H1 (cell line): Measurements from ENCODE around the gene MSL3B.

Experiments
- CTCF ChIA-PET: fragments of 300-600 bp; sonication (Branson Sonifier 250); formaldehyde crosslinking; loops from one replicate; lab custom pipeline; 2021; ENCODE audit not compliant: partially characterized antibody; lab: Charles Lee
- POLR2A ChIA-PET: fragments of 300-600 bp; sonication (Branson Sonifier 250); formaldehyde crosslinking; loops from one replicate; lab custom pipeline; 2021; ENCODE audit warnings: inconsistent platforms; ENCODE audit not compliant: partially characterized antibody; lab: Charles Lee
- DNase-seq, 2 experiments: peaks; one replicate each; pipeline versions ENCODE4 v3.0.0 to v3.0.0-alpha.2; 2010 to 2022; ENCODE audit warnings: low spot score in 2 of 2, low read depth in 1 of 2, mixed read lengths in 1 of 2
- FAIRE-seq: peaks from 2 replicates; lab custom pipeline; 2011; peaks lifted over from hg19 to GRCh38; lab: Jason Lieb, UNC
- H2AFZ ChIP-seq: 2 replicates; pipeline ENCODE4 v1.8.1; 2012; ENCODE audit warnings: low read length, inconsistent platforms
- H2AK5ac ChIP-seq: 2 replicates; pipeline ENCODE4 v1.6.1; 2013; ENCODE audit warnings: low read depth, low read length
- H2BK120ac ChIP-seq: replicated peaks from 2 replicates; pipeline ENCODE3; 2013; ENCODE audit warnings: low read depth, low read length, inconsistent platforms
- H2BK12ac ChIP-seq: 2 replicates; pipeline ENCODE4 v1.6.1; 2013; ENCODE audit warnings: low read depth, low read length
- H2BK15ac ChIP-seq: 2 replicates; pipeline ENCODE4 v1.6.1; 2013; ENCODE audit warnings: low read length
- H2BK20ac ChIP-seq: 2 replicates; pipeline ENCODE4 v1.6.1; 2013; ENCODE audit warnings: low read length
- H2BK5ac ChIP-seq: 2 replicates; pipeline ENCODE4 v1.6.1; 2013; ENCODE audit warnings: low read depth, low read length
- H3K14ac ChIP-seq: 2 replicates; pipeline ENCODE4 v1.6.1; 2013; ENCODE audit warnings: inconsistent platforms; ENCODE audit not compliant: insufficient read length
- H3K18ac ChIP-seq: 2 replicates; pipeline ENCODE4 v1.6.1; 2013; ENCODE audit warnings: low read length; ENCODE audit errors: extremely low read depth
- H3K23ac ChIP-seq: 2 replicates; pipeline ENCODE4 v1.6.1; 2013; ENCODE audit warnings: inconsistent platforms; ENCODE audit not compliant: insufficient read length
- H3K23me2 ChIP-seq: 2 replicates; pipeline ENCODE4 v1.6.1; 2013; ENCODE audit warnings: low read depth, low read length
- H3K27ac ChIP-seq: 2 replicates; pipeline ENCODE4 v1.6.1; 2011; ENCODE audit warnings: low read depth, low read length, inconsistent platforms
- H3K27me3 ChIP-seq, 4 experiments: replicated peaks in 1 of 4; 1 replicate in 1 of 4; 2 replicates in 3 of 4; pipeline versions ENCODE4 v1.6.1 to v1.8.1; 2011 to 2013; ENCODE audit warnings: low read length in 3 of 4, mild to moderate bottlenecking in 3 of 4, inconsistent platforms in 2 of 4, mixed read lengths in 2 of 4, moderate library complexity in 1 of 4; ENCODE audit not compliant: control insufficient read depth in 3 of 4, insufficient read depth in 3 of 4; ENCODE audit errors: extremely low read depth in 1 of 4
- H3K36me3 ChIP-seq, 4 experiments: 2 replicates each; pipeline versions ENCODE4 v1.6.1 to v1.8.1; 2011 to 2013; ENCODE audit warnings: mild to moderate bottlenecking in 4 of 4, low read length in 3 of 4, moderate library complexity in 2 of 4, control low read depth in 1 of 4, inconsistent platforms in 1 of 4; ENCODE audit not compliant: insufficient read depth in 4 of 4, control insufficient read depth in 2 of 4
- H3K4ac ChIP-seq: replicated peaks from 2 replicates; pipeline ENCODE3; 2013; ENCODE audit warnings: low read length, low read depth, mixed read lengths, inconsistent platforms; ENCODE audit not compliant: insufficient read length
- H3K4me1 ChIP-seq, 4 experiments: replicated peaks in 1 of 4; 1 replicate in 1 of 4; 2 replicates in 3 of 4; pipeline versions ENCODE4 v1.6.1 to v1.8.1; 2011 to 2013; ENCODE audit warnings: low read length in 3 of 4, inconsistent platforms in 2 of 4, mixed read lengths in 1 of 4; ENCODE audit not compliant: insufficient read depth in 4 of 4, control insufficient read depth in 3 of 4
- H3K4me2 ChIP-seq, 2 experiments: 2 replicates each; pipeline versions ENCODE4 v1.6.1 to v1.8.1; 2011 to 2013; ENCODE audit warnings: low read depth in 2 of 2, low read length in 2 of 2, control low read depth in 1 of 2, inconsistent platforms in 1 of 2, mild to moderate bottlenecking in 1 of 2; ENCODE audit not compliant: insufficient read depth in 1 of 2
- H3K4me3 ChIP-seq, 4 experiments: fragments of 200-600, 300-600 bp in 1 of 4; sonication (generic), shearing (Covaris generic), sonication (Bioruptor Twin) in 1 of 4; 2 replicates each; pipeline versions ENCODE4 v1.5.1 to v1.8.1; 2011 to 2016; ENCODE audit warnings: low read length in 4 of 4, low read depth in 3 of 4, control low read depth in 2 of 4, inconsistent platforms in 2 of 4, mild to moderate bottlenecking in 2 of 4, mixed read lengths in 1 of 4, moderate library complexity in 1 of 4; ENCODE audit not compliant: insufficient read depth in 2 of 4; ENCODE audit errors: extremely low read depth in 1 of 4
- H3K56ac ChIP-seq: replicated peaks from 2 replicates; pipeline ENCODE3; 2013; ENCODE audit warnings: low read depth, mild to moderate bottlenecking, mixed read lengths, low read length, inconsistent platforms; ENCODE audit not compliant: insufficient read length
- H3K79me1 ChIP-seq: 2 replicates; pipeline ENCODE4 v1.6.1; 2013; ENCODE audit warnings: low read depth, low read length, control low read depth
- H3K79me2 ChIP-seq, 2 experiments: 2 replicates each; pipeline versions ENCODE4 v1.6.1 to v1.8.1; 2012 to 2013; ENCODE audit warnings: low read length in 2 of 2, mild to moderate bottlenecking in 2 of 2, inconsistent platforms in 1 of 2; ENCODE audit not compliant: insufficient read depth in 2 of 2, control insufficient read depth in 1 of 2
- H3K9ac ChIP-seq, 4 experiments: replicated peaks in 1 of 4; 1 replicate in 1 of 4; 2 replicates in 3 of 4; pipeline versions ENCODE4 v1.6.1 to v1.8.1; 2011 to 2013; ENCODE audit warnings: low read depth in 3 of 4, low read length in 3 of 4, control low read depth in 2 of 4, mild to moderate bottlenecking in 2 of 4, moderate library complexity in 2 of 4, inconsistent platforms in 1 of 4; ENCODE audit errors: extremely low read depth in 1 of 4
- H3K9me3 ChIP-seq, 2 experiments: 2 replicates each; pipeline versions ENCODE4 v1.6.1 to v1.8.1; 2012 to 2013; ENCODE audit warnings: mild to moderate bottlenecking in 2 of 2, moderate library complexity in 2 of 2, control low read depth in 1 of 2, inconsistent platforms in 1 of 2, low read depth in 1 of 2, low read length in 1 of 2, mixed read lengths in 1 of 2; ENCODE audit not compliant: insufficient read depth in 2 of 2
- H4K20me1 ChIP-seq, 2 experiments: replicated peaks in 1 of 2; 2 replicates each; pipeline versions ENCODE3 to v1.8.1; 2011 to 2013; ENCODE audit warnings: inconsistent platforms in 2 of 2, low read length in 2 of 2, mild to moderate bottlenecking in 1 of 2; ENCODE audit not compliant: insufficient read depth in 2 of 2, control insufficient read depth in 1 of 2
- H4K5ac ChIP-seq: 2 replicates; pipeline ENCODE4 v1.6.1; 2013; ENCODE audit warnings: low read length, low read depth, mixed read lengths, inconsistent platforms; ENCODE audit not compliant: insufficient read length
- H4K8ac ChIP-seq: 2 replicates; pipeline ENCODE4 v1.8.0; 2013; ENCODE audit warnings: mild to moderate bottlenecking, moderate library complexity, low read length, inconsistent platforms; ENCODE audit not compliant: insufficient read depth; ENCODE audit errors: extremely low read depth
- H4K91ac ChIP-seq: replicated peaks from 2 replicates; pipeline ENCODE3; 2013; ENCODE audit warnings: low read length, mixed read lengths, inconsistent platforms; ENCODE audit not compliant: insufficient read length
- ATF3 ChIP-seq: IDR thresholded peaks from 2 replicates; pipeline ENCODE4 v1.6.1; 2011; ENCODE audit warnings: low read depth, mild to moderate bottlenecking, low read length; ENCODE audit not compliant: insufficient read depth
- BCL11A ChIP-seq, 2 experiments: IDR thresholded peaks; one replicate each; pipeline ENCODE4 v1.6.1; 2011; ENCODE audit warnings: low read depth in 2 of 2, low read length in 2 of 2, mild to moderate bottlenecking in 2 of 2
- CEBPB ChIP-seq: IDR thresholded peaks from 2 replicates; pipeline ENCODE4 v1.6.1; 2012; ENCODE audit warnings: low read depth, low read length
- EGR1 ChIP-seq: IDR thresholded peaks from 2 replicates; pipeline ENCODE4 v1.6.1; 2011; ENCODE audit warnings: low read depth, low read length, borderline replicate concordance
- KDM1A ChIP-seq: fragments of 200-600, 300-600 bp; sonication (generic); IDR thresholded peaks from 2 replicates; pipeline ENCODE4 v1.7.1; 2016; ENCODE audit warnings: mild to moderate bottlenecking, low read length, borderline replicate concordance
- RNF2 ChIP-seq: fragments of 200-900, 300-1000 bp; sonication (generic); IDR thresholded peaks from 2 replicates; pipeline ENCODE4 v1.7.1; 2016; ENCODE audit warnings: borderline replicate concordance, low read depth, mild to moderate bottlenecking, antibody characterized with exemption, low read length; ENCODE audit not compliant: poor library complexity, severe bottlenecking; ENCODE audit errors: missing control alignments
- RXRA ChIP-seq: IDR thresholded peaks from 2 replicates; pipeline ENCODE4 v1.6.1; 2011; ENCODE audit warnings: low read depth, mild to moderate bottlenecking, low read length, moderate library complexity; ENCODE audit not compliant: insufficient read depth
- SUZ12 ChIP-seq: fragments of 200-600 bp; sonication (generic); IDR thresholded peaks from 2 replicates; pipeline ENCODE4 v1.6.1; 2012; ENCODE audit warnings: mild to moderate bottlenecking, inconsistent platforms, low read length, moderate library complexity, mixed read lengths
- WGBS, 2 experiments: shearing (Covaris generic) in 1 of 2; methylation state at CpG; one replicate each; pipeline versions ENCODE4 v1.1.6 to v1.1.7; 2013 to 2015; ENCODE audit warnings: low lambda C conversion rate in 2 of 2, mixed read lengths in 2 of 2, inconsistent platforms in 1 of 2, low coverage in 1 of 2, missing lambda C conversion rate in 1 of 2; ENCODE audit not compliant: insufficient replicate concordance in 2 of 2, insufficient coverage in 1 of 2, insufficient read length in 1 of 2; ENCODE audit errors: extremely low coverage in 1 of 2, missing lambda C conversion rate in 1 of 2; 5-methylcytosine and 5-hydroxymethylcytosine counted together

Gene MSL3B

GRCh38 chr2:233846387-233847247, 21.6 kb downstream of the MSL3B start:
- Histone ChIP-seq H2BK15ac (no peak overlapping the region), H4K91ac (no peak overlapping the region), H2AK5ac (no peak overlapping the region), H4K5ac (no peak overlapping the region), H2AFZ (no peak overlapping the region), H3K18ac (no peak overlapping the region), H3K79me2 (peaks cover 6 to 46% of the 10 kb centered on the region in 2 experiments), H3K27me3 (no peaks in the 10 kb centered on the region), H3K4me1 (no peaks in the 10 kb centered on the region), H3K4me3 (no peak overlapping the region), H3K23ac (no peak overlapping the region), H3K9ac (no peak overlapping the region), H3K9me3 (no peaks in the 10 kb centered on the region), H3K23me2 (no peaks in the 10 kb centered on the region), H2BK120ac (no peak overlapping the region), H3K4ac (no peak overlapping the region), H3K36me3 (peaks cover 67 to 99% (median 88%) of the 10 kb centered on the region in 4 experiments), H3K79me1 (no peaks in the 10 kb centered on the region; the same call in 1 of the 2 replicates), H3K4me2 (no peak overlapping the region), H2BK5ac (no peak overlapping the region), H3K56ac (no peak overlapping the region), H3K14ac (no peak overlapping the region), H4K8ac (no peak overlapping the region), H4K20me1 (peaks cover 11 to 22% of the 10 kb centered on the region in 2 experiments), H3K27ac (no peak overlapping the region), H2BK12ac (no peak overlapping the region), H2BK20ac (no peak overlapping the region)
- POLR2A ChIA-PET = interaction anchor here (1.9 kb wide), 1 partner anchor 9 kb away, joined by 4 read pairs; no protein-coding TSS in a partner anchor
- WGBS, 2 experiments = 88% methylated on average over 16 of the region's 16 CpGs; no CpG with 5 or more reads in 1 of the 2 experiments
- FAIRE-seq (no peak), DNase-seq (no peak)
- CTCF ChIA-PET = interaction anchor here (0.7 to 2.7 kb wide), 3 partner anchors 11 to 403 kb away, joined by 3 to 11 read pairs (median 4); no protein-coding TSS in a partner anchor
- TF ChIP-seq RXRA = no peak
- TF ChIP-seq EGR1 = no peak
- no peak for TF ChIP-seq CEBPB
- no peak for TF ChIP-seq ATF3
- no peak for TF ChIP-seq RNF2
- no peak for TF ChIP-seq SUZ12
- no peak for TF ChIP-seq BCL11A (IDR thresholded peaks at IDR 0.05; ENCODE audit: low read depth in 2 of 2, low read length in 2 of 2)
- TF ChIP-seq KDM1A = no peak
